ENCODE results near the gene COL27A1. TPM values are rescaled to one million over a fixed set of nuclear protein-coding genes. Genes with fewer than 3 reads are reported as not detected.

COL27A1 gene
- total RNA-seq, 2 experiments from 2014 or later, result 0.50 to 1.2 TPM

DNA sequence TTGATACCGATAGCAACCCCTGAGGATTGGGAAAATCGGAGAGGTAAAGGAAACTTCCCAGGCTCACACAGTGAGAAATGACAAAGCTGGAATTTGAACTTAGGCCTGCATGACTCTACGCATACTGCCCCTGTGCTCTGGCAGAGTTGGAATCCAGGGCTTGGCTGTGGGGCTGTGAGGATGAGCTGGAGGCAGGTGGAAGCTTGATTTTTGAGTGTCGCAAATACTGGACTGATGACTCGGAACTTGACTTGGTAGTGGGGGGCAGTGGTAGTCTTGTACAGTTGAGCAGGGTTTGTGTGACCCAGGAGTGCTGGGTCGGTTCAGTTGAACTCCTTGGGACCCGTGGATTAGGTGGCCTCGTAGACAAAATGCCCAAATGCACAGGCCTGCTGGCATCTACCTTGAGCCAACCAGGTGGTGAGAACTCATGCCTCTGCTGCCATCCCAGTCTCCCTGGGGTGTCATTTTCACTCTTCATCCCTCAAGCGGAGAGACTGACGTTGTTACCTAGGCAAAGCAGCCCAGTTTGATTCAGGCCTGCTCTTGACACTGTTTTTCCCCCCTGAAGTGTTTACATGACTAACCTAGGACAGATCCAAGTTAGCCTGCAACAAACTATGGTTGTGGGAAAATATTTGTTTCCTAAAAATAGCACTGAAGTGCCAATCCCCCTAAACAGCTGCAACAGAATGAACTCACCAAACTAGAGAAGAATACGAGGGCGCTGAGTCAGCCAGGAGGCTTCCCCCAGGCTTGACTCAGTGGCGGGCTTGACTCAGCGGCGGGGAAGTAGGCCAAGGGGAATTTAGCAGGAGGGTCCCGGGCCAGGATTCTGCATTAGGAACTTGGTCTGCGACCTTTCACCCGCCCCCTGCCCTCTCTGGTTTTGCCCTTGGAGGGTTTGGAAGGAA lies 121.8 kb downstream of the COL27A1 start:
- H3K4me1 Mint-ChIP-seq, result no peaks in the 10 kb centered on the region
- no peak for DNase-seq

GRCh38 chr9:114278356-114278755 lies 123.0 kb downstream of the COL27A1 start:
- Mint-ChIP-seq H3K9me3 (no peaks in the 10 kb centered on the region), H3K36me3 (ENCODE audit: low read depth) (no peaks in the 10 kb centered on the region), H3K4me1 (peaks cover 4% of the 10 kb centered on the region), H3K4me3 (no peak overlapping the region), H3K27me3 (no peaks in the 10 kb centered on the region), H3K27ac (no peak overlapping the region)
- CTCF ChIA-PET, result no interaction called here
- DNase-seq, result no peak
- POLR2A ChIA-PET, result no interaction called here

More for the DNA sequence above, 121.8 kb downstream of the COL27A1 start:
- Mint-ChIP-seq H3K27me3 (no peaks in the 10 kb centered on the region), H3K36me3 (ENCODE audit: low read depth) (no peaks in the 10 kb centered on the region), H3K9me3 (no peaks in the 10 kb centered on the region), H3K4me3 (no peak overlapping the region), H3K27ac (no peak overlapping the region)
- POLR2A ChIA-PET, result no interaction called here
- CTCF ChIA-PET, result no interaction called here

DNA sequence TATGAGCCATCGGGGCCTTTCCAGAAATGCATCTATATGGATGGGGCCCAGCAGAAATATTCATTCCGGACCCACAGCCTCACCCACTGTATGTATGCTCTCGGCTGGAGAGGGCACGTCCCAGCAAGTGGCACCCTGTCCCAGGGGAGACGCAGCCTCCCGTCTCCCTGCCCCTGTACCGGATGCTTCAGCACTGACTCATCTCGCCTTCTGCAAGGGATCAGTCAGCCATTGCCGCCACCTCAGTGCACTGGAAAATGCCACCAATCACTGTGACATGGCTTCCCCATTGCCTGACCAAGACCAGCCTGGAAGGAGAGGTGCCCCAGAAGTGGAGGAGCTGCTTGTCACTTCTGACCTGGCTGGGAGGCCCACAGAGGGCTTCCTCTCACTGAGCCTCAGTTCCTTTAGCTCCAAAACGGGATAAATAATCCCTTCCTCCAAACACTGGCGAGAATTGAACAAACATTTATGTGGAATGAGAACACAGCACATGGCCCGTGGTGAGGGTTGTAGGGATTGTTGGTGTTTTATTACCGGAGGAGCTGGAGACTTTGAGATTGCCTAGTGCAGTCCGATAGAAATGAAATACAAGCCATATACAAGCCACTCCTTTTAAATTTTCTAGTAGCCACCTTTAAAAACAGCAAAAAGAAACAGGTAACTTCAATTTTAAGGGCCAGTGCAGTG lies 123.7 kb downstream of the COL27A1 start:
- no peaks in the 10 kb centered on the region for H3K9me3 Mint-ChIP-seq
- no peak for DNase-seq
- no peaks in the 10 kb centered on the region for H3K27me3 Mint-ChIP-seq
- no peaks in the 10 kb centered on the region for H3K36me3 Mint-ChIP-seq (ENCODE audit: low read depth)
- peaks cover 4% of the 10 kb centered on the region for H3K4me1 Mint-ChIP-seq
- ChIA-PET CTCF (interaction anchor here (0.9 kb wide), 1 partner anchor 124 kb away, joined by 3 read pairs; no protein-coding TSS in a partner anchor), POLR2A (no interaction called here)
- H3K27ac Mint-ChIP-seq, result no peak overlapping the region
- no peak overlapping the region for H3K4me3 Mint-ChIP-seq

DNA sequence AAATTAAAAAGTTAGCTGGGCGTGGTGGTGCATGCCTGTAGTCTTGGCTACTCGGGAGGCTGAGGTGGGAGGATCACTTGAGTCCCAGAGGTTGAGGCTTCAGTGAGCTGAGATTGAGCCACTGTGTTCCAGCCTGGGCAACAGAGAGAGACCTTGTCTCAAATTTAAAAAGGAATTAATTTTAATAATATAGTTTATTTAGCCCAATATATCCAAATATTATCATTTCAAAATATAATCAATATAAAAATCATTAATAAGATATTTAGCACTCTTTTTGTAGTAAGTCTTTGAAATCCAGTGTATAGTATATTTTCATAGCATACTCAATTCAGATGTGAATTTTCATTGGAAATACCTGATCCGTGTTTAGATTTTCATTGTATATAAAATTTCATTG lies 124.4 kb downstream of the COL27A1 start:
- Mint-ChIP-seq H3K36me3 (ENCODE audit: low read depth) (no peaks in the 10 kb centered on the region), H3K4me3 (no peak overlapping the region), H3K4me1 (peaks cover 4% of the 10 kb centered on the region), H3K27me3 (no peaks in the 10 kb centered on the region), H3K9me3 (no peaks in the 10 kb centered on the region), H3K27ac (no peak overlapping the region)
- ChIA-PET POLR2A (no interaction called here), CTCF (interaction anchor here (0.9 to 2.1 kb wide), 2 partner anchors 11 to 125 kb away, joined by 3 to 6 read pairs; no protein-coding TSS in a partner anchor)
- no peak for DNase-seq

- POLR2A ChIA-PET, result no interaction called here
- H3K36me3 Mint-ChIP-seq (ENCODE audit: low read depth), result no peaks in the 10 kb centered on the region
- peaks cover 4% of the 10 kb centered on the region for H3K4me1 Mint-ChIP-seq
- H3K4me3 Mint-ChIP-seq, result no peak overlapping the region
- no peak overlapping the region for H3K27ac Mint-ChIP-seq
- DNase-seq, result no peak
- CTCF ChIA-PET, result interaction anchor here (1.5 to 2.1 kb wide), 2 partner anchors 10 to 126 kb away, joined by 3 to 6 read pairs; partner anchors contain the start of gene COL27A1
- no peaks in the 10 kb centered on the region for H3K9me3 Mint-ChIP-seq
- H3K27me3 Mint-ChIP-seq, result no peaks in the 10 kb centered on the region
Observed at GRCh38 chr9:114280636-114281472, 125.5 kb downstream of the COL27A1 start.

DNA sequence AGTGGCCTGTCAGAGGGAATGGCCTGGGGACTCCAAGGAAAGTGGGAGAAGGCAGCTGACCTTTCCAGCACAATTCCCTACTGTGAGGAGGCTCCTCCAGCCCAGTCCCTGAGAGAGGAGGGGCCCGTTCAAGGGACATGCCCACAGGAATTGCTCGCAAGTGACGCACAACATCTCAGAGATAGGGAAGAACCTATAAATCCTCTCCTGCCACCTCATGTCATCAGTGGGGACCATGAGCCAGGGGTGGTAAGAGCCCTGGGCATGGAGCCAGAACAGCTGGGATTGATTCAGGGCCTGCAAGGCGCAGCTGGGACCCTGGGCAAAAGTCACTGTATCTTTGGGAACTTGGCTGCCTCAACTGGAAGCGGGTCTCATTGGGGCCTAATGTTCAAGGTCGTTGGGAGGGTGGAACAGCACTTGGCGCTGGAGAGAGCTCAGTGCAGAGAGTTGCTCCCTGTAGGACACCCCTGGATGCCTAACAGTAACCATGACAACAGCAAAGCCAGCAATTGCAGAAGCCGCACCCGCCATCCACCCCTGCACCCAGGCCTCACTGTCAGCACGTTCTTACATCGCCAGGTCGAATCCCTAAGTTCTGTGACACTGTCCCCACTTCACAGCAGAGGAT lies 126.3 kb downstream of the COL27A1 start:
- POLR2A ChIA-PET, result no interaction called here
- Mint-ChIP-seq H3K4me1 (peaks cover 4% of the 10 kb centered on the region), H3K27ac (no peak overlapping the region), H3K36me3 (ENCODE audit: low read depth) (no peaks in the 10 kb centered on the region), H3K27me3 (no peaks in the 10 kb centered on the region), H3K4me3 (no peak overlapping the region), H3K9me3 (no peaks in the 10 kb centered on the region)
- CTCF ChIA-PET, result interaction anchor here (1.5 to 2.1 kb wide), 2 partner anchors 9 to 127 kb away, joined by 3 to 6 read pairs; partner anchors contain the start of gene COL27A1
- DNase-seq, result no peak

GRCh38 chr9:114282104-114282485 lies 126.8 kb downstream of the COL27A1 start:
- Mint-ChIP-seq H3K36me3 (ENCODE audit: low read depth) (no peaks in the 10 kb centered on the region), H3K27ac (no peak overlapping the region), H3K9me3 (no peaks in the 10 kb centered on the region), H3K4me1 (peaks cover 4% of the 10 kb centered on the region), H3K27me3 (no peaks in the 10 kb centered on the region), H3K4me3 (no peak overlapping the region)
- no peak for DNase-seq
- ChIA-PET CTCF (interaction anchor here (1.5 kb wide), 1 partner anchor 127 kb away, joined by 3 read pairs; the partner anchor contains the start of gene COL27A1), POLR2A (no interaction called here)

- Mint-ChIP-seq H3K27me3 (no peaks in the 10 kb centered on the region), H3K4me1 (peaks cover 4% of the 10 kb centered on the region), H3K36me3 (ENCODE audit: low read depth) (no peaks in the 10 kb centered on the region), H3K27ac (no peak overlapping the region), H3K4me3 (no peak overlapping the region), H3K9me3 (no peaks in the 10 kb centered on the region)
- no peak for DNase-seq
- POLR2A ChIA-PET, result no interaction called here
- CTCF ChIA-PET, result interaction anchor here (1.5 kb wide), 1 partner anchor 128 kb away, joined by 3 read pairs; the partner anchor contains the start of gene COL27A1
Observed at GRCh38 chr9:114282507-114282906, 127.2 kb downstream of the COL27A1 start.

DNA sequence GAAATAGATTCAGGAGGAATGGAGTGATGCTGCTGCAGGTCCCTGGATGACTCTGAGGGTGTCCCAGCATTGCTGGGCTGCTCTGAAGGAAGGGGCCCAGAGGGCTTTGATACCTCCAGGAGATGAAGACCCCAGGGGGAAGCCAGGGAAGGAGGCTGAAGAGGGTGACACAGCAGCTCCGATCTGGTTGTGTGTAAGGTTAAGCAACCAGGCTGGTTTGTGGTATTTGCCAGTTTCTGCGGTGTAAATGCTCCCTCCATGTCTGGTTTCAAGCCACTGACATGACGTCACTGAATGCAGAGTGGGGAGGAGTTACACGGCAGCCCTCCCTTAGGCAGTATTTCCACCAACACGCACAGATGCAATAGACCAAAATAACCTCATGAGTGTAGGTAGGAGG lies 127.6 kb downstream of the COL27A1 start:
- POLR2A ChIA-PET, result no interaction called here
- Mint-ChIP-seq H3K27me3 (no peaks in the 10 kb centered on the region), H3K27ac (no peak overlapping the region), H3K4me3 (no peak overlapping the region), H3K9me3 (no peaks in the 10 kb centered on the region), H3K4me1 (peaks cover 4% of the 10 kb centered on the region), H3K36me3 (ENCODE audit: low read depth) (no peaks in the 10 kb centered on the region)
- DNase-seq, result peak; percentile 31
- CTCF ChIA-PET, result no interaction called here

DNA sequence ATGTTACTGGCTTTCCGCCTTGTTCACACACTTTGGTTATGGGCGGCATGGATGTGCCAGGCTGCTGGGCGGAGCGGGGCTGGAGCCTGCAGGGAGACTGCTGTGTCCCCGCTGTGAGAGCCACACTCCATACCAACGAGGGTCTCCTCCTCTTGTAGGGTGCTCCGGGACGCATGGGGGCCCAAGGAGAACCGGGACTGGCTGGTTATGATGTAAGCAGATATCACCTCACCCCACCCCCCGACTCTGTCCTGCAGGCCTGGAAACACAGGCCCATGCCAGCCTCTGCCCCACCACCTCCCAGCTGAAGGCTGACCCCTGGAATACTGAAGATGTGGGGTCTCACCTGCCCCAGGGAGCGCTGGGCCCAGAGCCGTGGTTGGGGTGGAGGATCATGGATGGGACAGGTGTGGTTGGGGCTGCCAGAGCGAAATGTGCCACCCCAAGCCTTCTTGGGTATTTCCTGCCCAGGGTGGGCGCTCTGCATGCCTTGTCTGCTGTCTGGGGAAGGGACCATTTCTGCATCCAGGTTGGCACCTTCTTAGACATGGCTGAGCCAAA lies 128.3 kb downstream of the COL27A1 start:
- H3K4me3 Mint-ChIP-seq, result no peak overlapping the region
- DNase-seq, result no peak
- ChIA-PET CTCF (no interaction called here), POLR2A (no interaction called here)
- no peaks in the 10 kb centered on the region for H3K27me3 Mint-ChIP-seq
- no peak overlapping the region for H3K27ac Mint-ChIP-seq
- H3K4me1 Mint-ChIP-seq, result peaks cover 4% of the 10 kb centered on the region
- no peaks in the 10 kb centered on the region for H3K9me3 Mint-ChIP-seq
- H3K36me3 Mint-ChIP-seq (ENCODE audit: low read depth), result no peaks in the 10 kb centered on the region

DNA sequence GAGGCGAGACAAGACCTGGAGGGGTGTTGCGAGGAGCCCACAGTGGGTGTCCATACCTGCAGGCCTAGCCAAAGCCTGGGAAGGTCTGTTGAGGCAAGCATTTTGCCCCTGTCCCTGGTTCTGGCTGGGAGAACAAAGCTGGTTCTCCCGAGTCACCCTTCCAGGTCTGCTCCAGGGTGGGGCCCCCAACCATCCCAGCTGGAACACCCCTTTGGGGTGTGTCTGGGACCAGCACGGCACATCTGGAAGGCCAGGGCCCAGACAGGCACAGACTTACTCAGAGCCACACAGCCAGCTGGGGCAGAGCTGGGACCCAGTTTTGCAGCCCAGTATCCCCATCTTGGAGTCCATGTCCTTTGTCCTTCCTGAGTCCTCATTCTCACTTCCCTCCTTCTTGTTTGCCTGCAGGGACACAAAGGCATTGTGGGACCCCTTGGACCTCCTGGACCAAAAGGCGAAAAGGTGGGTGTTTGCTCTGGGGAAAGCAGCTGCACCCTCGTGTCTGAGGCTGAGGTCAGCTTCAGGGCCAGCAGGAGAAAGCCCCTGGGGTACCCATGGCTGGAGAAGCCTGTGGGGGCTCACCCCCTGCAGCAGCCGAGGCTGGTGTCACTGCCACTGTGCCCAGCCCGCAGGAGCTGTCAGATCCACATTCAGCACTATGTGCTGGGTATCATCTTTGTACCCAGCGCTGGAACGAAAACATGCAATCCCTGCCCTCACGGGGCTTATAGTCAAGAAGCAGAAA lies 129.2 kb downstream of the COL27A1 start:
- no peak overlapping the region for H3K27ac Mint-ChIP-seq
- POLR2A ChIA-PET, result no interaction called here
- DNase-seq, result no peak
- peaks cover 4% of the 10 kb centered on the region for H3K4me1 Mint-ChIP-seq
- H3K4me3 Mint-ChIP-seq, result no peak overlapping the region
- H3K27me3 Mint-ChIP-seq, result no peaks in the 10 kb centered on the region
- CTCF ChIA-PET, result no interaction called here
- no peaks in the 10 kb centered on the region for H3K9me3 Mint-ChIP-seq
- no peaks in the 10 kb centered on the region for H3K36me3 Mint-ChIP-seq (ENCODE audit: low read depth)
